Right renal pelvis (tissue), 4 donors: ENCODE results near the gene SERGEF. TPM values are rescaled to one million over a fixed set of nuclear protein-coding genes. Genes with fewer than 3 reads are reported as not detected.
"Not testable (repeated sequence)": the region's sequence is repeated elsewhere in the genome, so short reads cannot be mapped to it uniquely, and the experiment has no call there.

Source experiments
- DNase-seq, 4 donors: peaks; one replicate each; pipeline ENCODE4 v3.0.0-alpha.2; 2013; ENCODE audit warnings: low read depth in 4 of 4, low spot score in 3 of 4, missing footprints in 1 of 4
- polyA plus RNA-seq, 4 donors: library from polyadenylated mRNA; unstranded; fragments of 120-200 nt; gene quantifications; one replicate each; pipeline ENCODE4 v1.2.1, GENCODE V29; 2013; ENCODE audit not compliant: insufficient read length in 4 of 4

SERGEF gene
- polyA plus RNA-seq, 4 donors, result 19.6 to 22.5 (median 21.8) TPM

GRCh38 chr11:17868398-17868797 is 144.4 kb downstream of the SERGEF start:
- not testable (repeated sequence) for DNase-seq

GRCh38 chr11:17867341-17867740 is 145.5 kb downstream of the SERGEF start:
- DNase-seq, result no peak

GRCh38 chr11:17865765-17866428 is 146.9 kb downstream of the SERGEF start:
- no peak for DNase-seq

- no peak for DNase-seq
These were observed 148.3 kb downstream of the SERGEF start for GRCh38 chr11:17864478-17864941.

GRCh38 chr11:17861036-17861755 is 151.7 kb downstream of the SERGEF start:
- no peak for DNase-seq

GRCh38 chr11:17859552-17859951 is 153.3 kb downstream of the SERGEF start:
- no peak for DNase-seq

GRCh38 chr11:17855531-17856290 is 157.1 kb downstream of the SERGEF start:
- DNase-seq, result no peak

- no peak for DNase-seq
These were observed 159.6 kb downstream of the SERGEF start for GRCh38 chr11:17853280-17853679.

- no peak for DNase-seq
These were observed 160.6 kb downstream of the SERGEF start for GRCh38 chr11:17852246-17852645.

GRCh38 chr11:17851697-17852096 is 161.2 kb downstream of the SERGEF start:
- no peak for DNase-seq

- no peak for DNase-seq
These were observed 162.5 kb downstream of the SERGEF start for GRCh38 chr11:17850336-17850735.

- DNase-seq, result no peak
These were observed 164.1 kb downstream of the SERGEF start for GRCh38 chr11:17848715-17849114.

- no peak for DNase-seq
These were observed 165.9 kb downstream of the SERGEF start for GRCh38 chr11:17846852-17847453.

- DNase-seq, result no peak
These were observed 167.4 kb downstream of the SERGEF start for GRCh38 chr11:17845431-17845881.

GRCh38 chr11:17840101-17840548 is 172.7 kb downstream of the SERGEF start:
- DNase-seq, result no peak

GRCh38 chr11:17839450-17839849 is 173.4 kb downstream of the SERGEF start:
- DNase-seq, result no peak

GRCh38 chr11:17838102-17838501 is 174.7 kb downstream of the SERGEF start:
- no peak for DNase-seq

GRCh38 chr11:17831883-17832282 is 181.0 kb downstream of the SERGEF start:
- DNase-seq, result no peak

GRCh38 chr11:17831228-17831627 is 181.6 kb downstream of the SERGEF start:
- no peak for DNase-seq

GRCh38 chr11:17828311-17828751 is 184.5 kb downstream of the SERGEF start:
- DNase-seq, result peak in 3 of 4 donors; percentile 53 to 65 (median 64)

GRCh38 chr11:17827006-17827405 is 185.8 kb downstream of the SERGEF start:
- no peak for DNase-seq
